DMS79 treated with DMSO at 0.1 percent for 48 hours (cell line): ENCODE results near the gene LMO7.
"Not testable (repeated sequence)": the region's sequence is repeated elsewhere in the genome, so short reads cannot be mapped to it uniquely, and the experiment has no call there.

ENCODE experiments used
- DNase-seq: peaks from one replicate; lab custom pipeline; 2025; lab: John Stamatoyannopoulos, UW

LMO7 gene

GRCh38 chr13:75771818-75772217, 135.7 kb downstream of the LMO7 start:
- DNase-seq: no peak

DNA sequence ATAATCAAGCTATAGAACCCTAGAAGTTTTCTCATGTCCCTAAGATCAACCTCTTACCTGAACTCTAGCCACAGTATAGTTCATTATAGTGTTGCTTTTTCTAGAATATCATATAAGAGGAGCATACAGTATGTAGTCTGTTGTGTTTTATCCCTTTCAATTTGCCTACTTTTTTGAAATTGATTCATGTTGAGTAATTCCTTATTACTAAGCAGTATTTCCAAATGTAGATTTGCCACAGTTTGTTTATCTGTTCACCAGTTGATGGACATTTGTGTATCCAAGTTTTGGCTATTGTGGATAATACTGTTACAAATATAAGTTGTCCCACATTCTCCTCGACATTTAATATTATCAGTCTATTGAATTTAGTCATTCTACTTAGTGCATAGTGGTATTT, 138.0 kb downstream of the LMO7 start:
- DNase-seq: no peak

DNA sequence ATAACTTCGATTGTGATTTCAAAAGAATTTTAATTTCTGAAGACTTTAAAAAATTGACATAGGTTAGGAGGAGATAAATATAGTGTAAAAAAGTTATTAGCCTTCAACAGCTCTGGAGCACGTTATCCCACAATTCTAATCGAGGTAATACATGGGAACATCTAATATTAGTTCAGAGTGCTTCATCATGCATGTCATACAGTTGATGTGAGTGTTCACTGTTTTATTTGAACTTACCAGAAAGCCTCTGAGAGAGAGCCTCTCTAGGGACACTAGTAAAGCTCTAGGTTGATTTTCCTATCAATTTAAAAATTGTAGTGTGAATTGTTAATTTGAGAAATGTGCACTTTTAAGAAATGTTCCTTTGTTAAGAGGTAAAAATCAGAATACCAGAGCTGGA, 140.4 kb downstream of the LMO7 start:
- no peak for DNase-seq

GRCh38 chr13:75779393-75779792, 143.3 kb downstream of the LMO7 start:
- no peak for DNase-seq

DNA sequence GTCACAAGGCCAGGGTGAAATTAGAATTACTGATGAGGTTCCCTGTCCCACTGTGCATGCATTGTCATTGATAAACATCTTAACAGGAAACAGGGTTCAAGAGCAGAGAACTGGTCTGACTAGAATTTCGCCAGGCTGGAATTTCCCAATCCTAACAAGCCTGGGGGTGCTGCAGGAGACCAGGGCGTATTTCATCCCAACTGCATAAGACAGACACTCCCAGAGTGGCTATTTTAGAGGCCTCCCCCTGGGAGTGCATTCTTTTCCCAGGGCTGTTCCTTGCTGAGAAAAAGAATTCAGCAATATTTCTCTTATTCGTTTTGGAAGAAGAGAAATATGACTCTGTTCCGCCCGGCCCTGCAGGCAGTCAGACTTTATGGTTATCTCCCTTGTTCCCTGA, 144.0 kb downstream of the LMO7 start:
- DNase-seq: not testable (repeated sequence)

DNA sequence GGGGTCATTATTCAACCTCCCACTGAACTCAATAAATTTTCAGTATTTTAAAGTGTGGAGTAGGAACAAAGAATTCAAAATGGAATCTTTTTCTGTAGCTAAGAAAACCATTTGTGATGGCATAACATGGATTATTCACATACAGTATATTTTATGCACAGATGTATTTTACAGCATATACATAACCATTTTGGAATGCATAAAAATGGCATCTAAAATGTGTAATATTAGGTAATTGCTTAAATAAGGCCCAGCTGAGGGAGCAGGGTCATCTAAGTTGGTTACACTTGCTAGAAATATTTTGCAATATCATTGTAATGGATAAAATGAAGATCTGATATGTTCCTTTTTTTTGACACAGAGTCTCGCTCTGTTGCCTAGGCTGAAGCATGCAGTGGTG, 146.9 kb downstream of the LMO7 start:
- DNase-seq: no peak

- no peak for DNase-seq
These were observed 147.9 kb downstream of the LMO7 start for GRCh38 chr13:75784003-75784402.

DNA sequence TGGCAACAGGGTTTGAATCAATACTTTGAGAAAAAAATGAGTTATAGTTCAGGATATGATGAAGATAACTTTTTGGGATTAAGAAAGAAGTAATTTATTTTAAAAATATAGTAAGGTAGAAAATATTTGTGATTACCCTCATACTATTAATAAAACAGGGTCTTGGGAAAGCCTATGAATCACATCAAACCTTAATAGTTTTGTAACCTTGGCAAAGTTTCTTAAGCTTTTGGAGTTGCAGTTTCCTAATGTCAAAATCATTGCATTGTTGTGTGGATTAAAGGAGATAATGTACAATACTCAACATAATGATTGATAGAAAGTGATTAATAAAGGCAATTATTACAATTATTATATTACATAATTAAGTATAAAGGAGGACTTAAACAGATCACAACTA, 149.0 kb downstream of the LMO7 start:
- DNase-seq: no peak

DNA sequence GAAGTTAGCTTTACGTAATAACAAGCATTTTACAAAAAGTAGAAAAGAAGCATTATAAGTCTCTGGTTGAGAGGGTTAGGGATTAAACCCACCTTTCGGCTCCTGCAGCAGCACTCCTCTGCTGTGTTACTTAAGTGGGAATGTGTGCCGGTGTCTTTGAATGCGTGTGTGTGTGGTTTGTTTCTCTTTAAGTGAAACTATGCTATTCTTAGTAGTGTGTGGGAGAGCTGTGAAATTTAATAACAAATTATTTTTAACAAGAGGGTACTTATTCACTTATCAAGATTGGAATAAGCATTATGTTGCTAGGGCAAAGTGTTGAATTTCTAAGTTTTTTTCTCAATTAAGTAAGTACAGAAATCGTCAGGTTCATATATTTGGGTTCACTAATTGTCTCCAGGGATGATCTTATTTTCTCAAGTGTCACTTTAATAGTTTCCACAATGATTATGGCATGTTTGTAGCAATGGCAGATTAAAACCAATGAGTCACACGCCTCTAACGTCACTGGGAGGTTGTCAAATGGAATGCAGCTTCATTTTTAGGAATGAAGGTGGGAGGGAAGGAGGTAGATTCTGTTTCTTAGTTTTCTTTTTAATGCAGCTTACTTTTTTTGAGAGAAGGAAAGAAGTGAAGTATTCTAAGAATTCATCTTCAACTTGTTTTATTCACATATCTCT, 151.3 kb downstream of the LMO7 start:
- no peak for DNase-seq

GRCh38 chr13:75788481-75788981, 152.4 kb downstream of the LMO7 start:
- DNase-seq: no peak

GRCh38 chr13:75789451-75790197, 153.5 kb downstream of the LMO7 start:
- DNase-seq: no peak

- no peak for DNase-seq
These were observed 154.3 kb downstream of the LMO7 start for GRCh38 chr13:75790198-75790970.

- DNase-seq: no peak
These were observed 156.5 kb downstream of the LMO7 start for GRCh38 chr13:75792526-75793187.

DNA sequence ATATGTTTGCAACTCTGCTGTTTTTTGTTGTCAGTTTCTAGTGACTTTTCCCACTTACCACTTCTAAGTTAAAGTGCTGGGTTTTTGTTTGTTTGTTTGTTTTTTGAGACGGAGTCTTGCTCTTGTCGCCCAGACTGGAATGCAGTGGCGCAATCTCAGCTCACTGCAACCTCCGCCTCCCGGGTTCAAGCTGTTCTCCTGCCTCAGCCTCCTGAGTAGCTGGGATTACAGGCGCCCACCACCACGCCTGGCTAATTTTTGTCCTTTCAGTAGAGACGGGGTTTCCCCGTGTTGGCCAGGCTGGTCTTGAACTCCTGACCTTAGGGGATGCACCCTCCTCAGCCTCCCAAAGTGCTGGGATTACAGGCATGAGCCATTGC, 157.0 kb downstream of the LMO7 start:
- DNase-seq: not testable (repeated sequence)

- DNase-seq: no peak
These were observed 158.5 kb downstream of the LMO7 start for GRCh38 chr13:75794663-75795062.

GRCh38 chr13:75795274-75795673, 159.1 kb downstream of the LMO7 start:
- no peak for DNase-seq

DNA sequence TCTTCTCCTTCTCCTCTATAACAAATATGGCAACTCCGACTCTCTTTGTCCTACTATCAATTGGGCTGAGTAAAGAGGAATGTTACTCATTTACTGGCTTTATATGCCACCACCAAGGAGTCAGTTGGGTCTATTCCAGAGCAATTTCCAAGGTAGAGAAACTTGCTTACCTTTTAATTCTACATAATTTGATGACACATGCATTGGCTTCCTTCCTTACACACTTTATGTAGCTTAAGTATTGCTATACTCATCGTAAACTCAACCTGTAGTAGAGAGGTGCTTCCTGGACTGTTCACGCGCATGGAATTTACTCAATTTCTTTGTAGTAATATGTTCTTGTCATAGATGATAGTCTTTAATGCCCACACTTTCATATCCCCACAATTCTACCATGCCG, 160.7 kb downstream of the LMO7 start:
- no peak for DNase-seq

DNA sequence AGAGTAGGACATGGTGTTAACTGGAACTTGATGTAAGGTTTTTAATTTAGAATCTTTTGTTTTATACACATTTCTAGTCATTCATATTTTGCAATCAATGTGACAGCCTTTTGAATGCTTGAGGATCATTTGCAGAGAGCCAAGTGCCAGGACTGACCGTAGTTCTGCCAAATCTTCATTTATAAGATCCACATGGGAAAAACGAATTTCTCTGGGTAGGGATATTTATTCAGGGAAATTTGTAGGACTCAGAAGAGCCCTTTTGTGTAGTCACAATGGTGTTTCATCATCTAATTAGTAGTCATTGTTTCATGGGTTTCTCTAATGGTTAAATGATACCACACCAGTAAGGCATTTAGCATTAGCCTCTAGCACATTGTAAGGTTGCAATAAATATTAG, 161.1 kb downstream of the LMO7 start:
- DNase-seq: no peak

DNA sequence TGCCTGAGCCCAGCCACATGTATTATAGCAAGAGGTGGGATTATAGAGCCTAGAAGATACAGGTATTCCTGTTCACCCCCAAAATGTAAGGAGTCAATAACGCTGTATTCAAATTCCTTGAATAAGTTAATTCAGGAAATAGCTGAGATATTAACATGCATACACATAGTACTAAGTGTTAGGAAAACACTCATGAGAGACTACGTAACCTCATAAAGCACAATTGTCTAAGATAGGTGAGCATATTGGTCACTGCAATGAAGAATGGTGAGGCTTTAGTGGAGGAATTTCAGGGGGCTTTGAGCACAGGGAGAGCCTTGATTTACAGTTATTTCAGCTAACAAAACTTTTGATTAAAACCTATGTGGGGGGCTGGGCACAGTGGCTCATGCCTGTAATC, 161.6 kb downstream of the LMO7 start:
- no peak for DNase-seq

DNA sequence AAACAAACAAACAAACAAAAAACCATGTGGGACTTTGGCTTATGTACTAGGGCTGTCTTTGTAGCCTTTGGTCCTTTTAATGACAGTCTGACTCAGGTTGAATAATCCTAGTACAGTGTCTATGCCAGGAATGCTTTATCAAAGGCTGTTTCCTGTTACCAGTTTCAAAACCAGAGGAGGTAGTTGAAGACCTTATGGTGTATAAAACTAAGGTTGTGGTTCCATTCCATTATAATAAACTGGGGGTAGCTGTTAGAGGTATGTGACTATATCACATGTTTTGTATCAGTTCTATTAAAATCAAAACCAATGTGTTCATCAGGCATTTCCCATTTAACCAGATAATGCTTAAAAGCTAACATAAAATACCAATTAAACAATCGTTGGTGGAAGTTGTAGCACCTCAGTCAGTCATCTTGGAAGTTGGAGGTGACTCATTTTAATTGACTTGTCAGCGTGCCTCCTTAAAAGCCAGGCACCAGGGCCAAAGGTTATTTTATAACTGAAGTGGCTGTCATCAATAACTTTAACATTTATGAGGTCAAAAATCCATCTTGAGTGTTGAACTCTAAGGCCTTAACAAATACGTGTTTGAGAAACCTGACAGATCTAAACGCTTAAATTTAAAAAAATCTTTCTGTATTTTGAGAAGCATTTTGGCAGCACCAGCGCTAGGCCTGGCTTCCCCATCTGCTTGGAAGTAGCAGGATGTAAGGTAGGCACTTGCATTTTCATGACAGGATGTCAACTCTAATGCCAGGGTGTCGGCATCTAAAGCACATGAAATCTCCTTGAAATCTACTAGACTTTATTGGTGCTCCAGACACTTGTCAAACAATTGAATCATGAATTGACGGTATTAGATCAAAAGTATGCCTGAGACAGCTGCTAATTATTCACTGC, 162.5 kb downstream of the LMO7 start:
- DNase-seq: no peak

DNA sequence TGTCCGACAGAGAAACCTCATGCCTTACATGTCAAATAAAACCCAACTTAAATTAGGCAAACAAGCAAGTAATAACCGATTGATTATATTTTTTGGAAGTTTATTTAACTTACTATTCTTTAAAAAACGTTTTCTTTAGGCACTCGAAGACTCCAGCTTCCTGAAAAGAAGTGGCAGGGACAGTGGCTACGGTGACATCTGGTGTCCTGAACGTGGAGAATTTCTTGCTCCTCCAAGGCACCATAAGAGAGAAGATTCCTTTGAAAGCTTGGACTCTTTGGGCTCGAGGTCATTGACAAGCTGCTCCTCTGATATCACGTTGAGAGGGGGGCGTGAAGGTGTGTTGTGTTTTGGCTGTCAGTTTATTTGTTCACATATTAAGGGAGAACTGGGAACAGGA, 164.4 kb downstream of the LMO7 start:
- DNase-seq: no peak
